SU-DHL-6 (cell line): ENCODE results near the gene SRP68.

Experiments
- CTCF ChIP-seq: fragments of 200-600 bp; sonication (generic); IDR thresholded peaks from one replicate; pipeline ENCODE4 v1.5.1; 2017; ENCODE audit warnings: antibody characterized with exemption, mild to moderate bottlenecking, low read length, moderate library complexity; ENCODE audit not compliant: insufficient read depth, poor library complexity, severe bottlenecking
- EZH2phosphoT487 ChIP-seq: fragments of 200-600 bp; sonication (generic), shearing (Covaris generic); conservative IDR thresholded peaks from 2 replicates; pipeline ENCODE4 v1.6.1; 2018; ENCODE audit warnings: mild to moderate bottlenecking, antibody characterized with exemption, low read length, moderate library complexity, mixed read lengths

- TF ChIP-seq CTCF (no peak), EZH2phosphoT487 (no peak)
Measured at GRCh38 chr17:76046064-76046463, 26.3 kb downstream of the SRP68 start.
